A673 (cell line): ENCODE results near the gene SPATA13. TPM values are rescaled to one million over a fixed set of nuclear protein-coding genes. Genes with fewer than 3 reads are reported as not detected.

ENCODE experiments used
- BruUV-seq: library from RNA; stranded (reverse); fragments of 400-500 nt; replicated peaks from 2 replicates; lab custom pipeline; 2021; lab: Mats Ljungman, UMichigan
- CTCF ChIA-PET: fragments of 300-600 bp; sonication (Branson Sonifier 250); formaldehyde crosslinking; loops from one replicate; lab custom pipeline; 2022; ENCODE audit warnings: antibody characterized with exemption; lab: Charles Lee
- POLR2A ChIA-PET: fragments of 300-600 bp; sonication (Branson Sonifier 250); formaldehyde crosslinking; loops from one replicate; lab custom pipeline; 2022; ENCODE audit warnings: antibody characterized with exemption; ENCODE audit not compliant: low non-redundant PET; lab: Charles Lee
- DNase-seq: peaks from one replicate; pipeline ENCODE4 v3.0.0-alpha.2; 2015; ENCODE audit warnings: low spot score
- H3K27ac ChIP-seq: fragments of 200-600 bp; sonication (generic); 2 replicates; pipeline ENCODE4 v1.5.1; 2016; ENCODE audit warnings: mixed run types, low read depth, mild to moderate bottlenecking, mixed read lengths, antibody characterized with exemption, low read length; ENCODE audit not compliant: poor library complexity, severe bottlenecking
- H3K27me3 ChIP-seq: fragments of 200-600 bp; sonication (generic); replicated peaks from 2 replicates; pipeline ENCODE4 v1.6.1; 2017; ENCODE audit warnings: mixed run types, low read depth, mild to moderate bottlenecking, mixed read lengths, antibody characterized with exemption, low read length; ENCODE audit not compliant: insufficient read depth, poor library complexity
- H3K36me3 ChIP-seq: fragments of 200-600 bp; sonication (generic); 2 replicates; pipeline ENCODE4 v1.6.1; 2016; ENCODE audit warnings: mixed run types, mild to moderate bottlenecking, mixed read lengths, antibody characterized with exemption, low read length; ENCODE audit not compliant: insufficient read depth, poor library complexity, severe bottlenecking
- H3K4me1 ChIP-seq: fragments of 200-600 bp; sonication (generic); 2 replicates; pipeline ENCODE4 v1.6.1; 2017; ENCODE audit warnings: mixed run types, mild to moderate bottlenecking, mixed read lengths, antibody characterized with exemption, low read length; ENCODE audit not compliant: insufficient read depth, poor library complexity, severe bottlenecking
- H3K4me3 ChIP-seq: fragments of 200-600 bp; sonication (generic); 2 replicates; pipeline ENCODE4 v1.5.1; 2016; ENCODE audit warnings: low read depth, mixed run types, mild to moderate bottlenecking, mixed read lengths, low read length; ENCODE audit not compliant: poor library complexity, severe bottlenecking
- H3K9me3 ChIP-seq: fragments of 200-600 bp; sonication (generic); 2 replicates; pipeline ENCODE4 v1.6.1; 2016; ENCODE audit warnings: mixed run types, low read depth, mild to moderate bottlenecking, mixed read lengths, antibody characterized with exemption, low read length; ENCODE audit not compliant: poor library complexity, severe bottlenecking
- EZH2 ChIP-seq: fragments of 200-600 bp; sonication (generic); IDR thresholded peaks from 2 replicates; pipeline ENCODE4 v1.6.1; 2017; ENCODE audit warnings: borderline replicate concordance, low read depth, mild to moderate bottlenecking, mixed read lengths, antibody characterized with exemption, low read length; ENCODE audit not compliant: poor library complexity, severe bottlenecking
- intact Hi-C: fragments of 100-400 bp; cut with micrococcal nuclease; formaldehyde crosslinking; loops from one replicate; pipeline ENCODE4 v1.10.0; 2022; ENCODE audit not compliant: unreplicated experiment
- total RNA-seq: library from RNA; stranded (reverse); gene quantifications from 2 replicates; pipeline ENCODE4 v1.2.3, GENCODE V29; 2021
- TF ChIP-seq, protein P1 (sequence below): fragments of 300-800, 200-600 bp; sonication (generic); conservative IDR thresholded peaks from 2 replicates; pipeline ENCODE4 v1.5.1; 2017; ENCODE audit warnings: low read depth, mild to moderate bottlenecking, antibody characterized with exemption, low read length, moderate library complexity, mixed read lengths

Gene SPATA13
- total RNA-seq, 1 experiment from 2014 or later = 58.2 TPM

DNA sequence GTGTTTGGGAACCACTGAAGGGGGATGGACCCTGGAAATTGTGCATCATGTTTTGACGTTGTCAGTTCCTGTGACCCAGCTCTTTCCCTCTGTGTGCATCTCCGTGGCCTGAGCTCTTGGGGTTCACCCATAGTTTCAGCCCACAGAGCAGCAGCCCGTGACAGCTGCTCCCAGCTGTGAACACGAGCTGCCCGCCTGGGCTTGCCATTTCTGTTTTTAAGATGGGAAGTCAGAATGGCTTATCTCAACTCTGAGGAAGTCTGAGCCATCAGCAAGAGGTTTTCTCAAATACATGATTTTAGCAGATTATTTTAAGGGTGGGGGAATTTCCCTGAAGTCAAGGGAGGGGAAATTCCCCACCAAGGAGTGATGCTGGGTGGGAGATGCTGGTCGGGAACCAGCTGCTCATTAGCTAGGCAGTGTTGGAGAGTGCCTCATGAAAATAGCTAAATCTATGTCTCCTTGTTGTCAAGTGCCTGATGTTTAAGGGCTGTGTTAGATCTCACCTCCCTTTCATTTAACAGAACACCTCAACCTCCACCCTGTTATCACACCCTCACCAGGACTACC is 114.0 kb downstream of the SPATA13 start:
- no peaks in the 10 kb centered on the region for H3K9me3 ChIP-seq
- peak; percentile 54 for DNase-seq
- BruUV-seq = no TSS peak
- intact Hi-C loops = loop anchor here (5.0 kb wide), 1 partner anchor 898 kb away; the partner anchor contains the start of gene AMER2
- peaks cover 66% of the 10 kb centered on the region for H3K4me1 ChIP-seq
- H3K36me3 ChIP-seq = no peaks in the 10 kb centered on the region
- CTCF ChIA-PET = interaction anchor here (0.7 kb wide), 1 partner anchor 343 kb away, joined by 3 read pairs; no protein-coding TSS in a partner anchor
- POLR2A ChIA-PET = interaction anchor here (0.7 kb wide), 1 partner anchor 236 kb away, joined by 4 read pairs; no protein-coding TSS in a partner anchor
- H3K27me3 ChIP-seq = no peaks in the 10 kb centered on the region
- peak overlapping the region; percentile 97 for H3K27ac ChIP-seq
- no peak for TF ChIP-seq EZH2
- TF ChIP-seq, protein P1, sequence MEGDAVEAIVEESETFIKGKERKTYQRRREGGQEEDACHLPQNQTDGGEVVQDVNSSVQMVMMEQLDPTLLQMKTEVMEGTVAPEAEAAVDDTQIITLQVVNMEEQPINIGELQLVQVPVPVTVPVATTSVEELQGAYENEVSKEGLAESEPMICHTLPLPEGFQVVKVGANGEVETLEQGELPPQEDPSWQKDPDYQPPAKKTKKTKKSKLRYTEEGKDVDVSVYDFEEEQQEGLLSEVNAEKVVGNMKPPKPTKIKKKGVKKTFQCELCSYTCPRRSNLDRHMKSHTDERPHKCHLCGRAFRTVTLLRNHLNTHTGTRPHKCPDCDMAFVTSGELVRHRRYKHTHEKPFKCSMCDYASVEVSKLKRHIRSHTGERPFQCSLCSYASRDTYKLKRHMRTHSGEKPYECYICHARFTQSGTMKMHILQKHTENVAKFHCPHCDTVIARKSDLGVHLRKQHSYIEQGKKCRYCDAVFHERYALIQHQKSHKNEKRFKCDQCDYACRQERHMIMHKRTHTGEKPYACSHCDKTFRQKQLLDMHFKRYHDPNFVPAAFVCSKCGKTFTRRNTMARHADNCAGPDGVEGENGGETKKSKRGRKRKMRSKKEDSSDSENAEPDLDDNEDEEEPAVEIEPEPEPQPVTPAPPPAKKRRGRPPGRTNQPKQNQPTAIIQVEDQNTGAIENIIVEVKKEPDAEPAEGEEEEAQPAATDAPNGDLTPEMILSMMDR = no peak
- peak overlapping the region; percentile 53 for H3K4me3 ChIP-seq

DNA sequence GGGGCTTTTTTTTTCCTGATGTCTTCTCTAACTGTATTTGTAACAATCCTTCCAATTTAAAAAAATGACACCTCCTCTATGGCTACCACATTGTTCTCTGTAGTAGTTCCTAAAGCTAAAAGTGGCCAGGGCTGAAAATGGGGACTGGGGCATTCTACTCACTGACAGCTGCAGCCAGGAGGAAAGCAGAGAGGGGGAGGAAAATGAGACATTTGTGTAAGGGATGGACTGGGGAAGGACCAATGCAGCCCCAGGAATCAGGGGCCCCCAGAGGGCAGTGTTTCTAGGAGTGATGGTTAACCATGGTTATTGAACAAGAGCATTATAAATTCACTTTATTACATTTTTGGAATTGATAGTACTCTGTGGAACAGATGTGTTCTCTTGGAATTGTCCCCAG is 114.5 kb downstream of the SPATA13 start:
- ChIA-PET POLR2A (interaction anchor here (0.7 kb wide), 1 partner anchor 236 kb away, joined by 4 read pairs; no protein-coding TSS in a partner anchor), CTCF (interaction anchor here (0.5 to 0.7 kb wide), 2 partner anchors 344 to 1474 kb away, joined by 3 to 4 read pairs; no protein-coding TSS in a partner anchor)
- no peaks in the 10 kb centered on the region for H3K27me3 ChIP-seq
- H3K9me3 ChIP-seq = no peaks in the 10 kb centered on the region
- peaks cover 70% of the 10 kb centered on the region for H3K4me1 ChIP-seq
- H3K4me3 ChIP-seq = peak overlapping the region; percentile 53
- DNase-seq = peak; percentile 44
- H3K27ac ChIP-seq = peak overlapping the region; percentile 97
- BruUV-seq = no TSS peak
- intact Hi-C loops = loop anchor here (5.0 kb wide), 1 partner anchor 897 kb away; the partner anchor contains the start of gene AMER2
- H3K36me3 ChIP-seq = no peaks in the 10 kb centered on the region
- TF ChIP-seq EZH2 = no peak
- TF ChIP-seq, protein P1 = peak; percentile 29; the same call in 1 of the 2 replicates

- Histone ChIP-seq H3K36me3 (peaks cover under 1% of the 10 kb centered on the region), H3K9me3 (no peaks in the 10 kb centered on the region)
- POLR2A ChIA-PET = no interaction called here
These were observed 115.8 kb downstream of the SPATA13 start for GRCh38 chr13:24276306-24276705.

More at GRCh38 chr13:24276306-24276705, 115.8 kb downstream of the SPATA13 start:
- TF ChIP-seq, protein P1 = no peak
- no peak for TF ChIP-seq EZH2
- Histone ChIP-seq H3K4me1 (peaks cover 78% of the 10 kb centered on the region), H3K27me3 (no peaks in the 10 kb centered on the region), H3K4me3 (peak overlapping the region; percentile 7), H3K27ac (peak overlapping the region; percentile 97)
- DNase-seq = no peak
- CTCF ChIA-PET = no interaction called here
- no TSS peak for BruUV-seq
- intact Hi-C loops = loop anchor here (5.0 kb wide), 1 partner anchor 896 kb away; the partner anchor contains the start of gene AMER2
